Hippocampal formation (tissue), 2 donors: Measurements from ENCODE around the gene MVK.

ENCODE experiments used
- DNase-seq, 2 donors: peaks; one replicate each; lab custom pipeline; 2025; lab: John Stamatoyannopoulos, UW

MVK gene

DNA sequence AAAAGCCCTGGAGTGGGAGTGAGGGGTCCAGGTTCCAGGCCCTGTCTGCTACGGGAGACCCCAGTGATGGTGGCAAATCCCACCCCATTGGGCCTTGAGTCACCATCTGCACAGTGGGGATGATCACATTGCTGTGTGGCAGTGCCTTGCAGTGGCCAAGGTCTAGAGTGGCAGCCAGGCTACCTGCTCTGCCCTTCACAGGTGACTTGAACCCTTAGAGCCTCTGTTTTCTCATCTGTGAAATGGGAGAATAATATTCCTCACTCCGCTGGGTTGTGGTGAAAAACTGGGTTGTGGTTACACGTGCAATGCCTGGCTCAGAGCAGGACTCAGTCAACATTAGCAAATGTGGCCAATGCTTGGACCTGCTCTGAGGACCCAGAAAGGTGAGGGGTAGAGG is 58.2 kb downstream of the MVK start:
- no peak for DNase-seq

DNA sequence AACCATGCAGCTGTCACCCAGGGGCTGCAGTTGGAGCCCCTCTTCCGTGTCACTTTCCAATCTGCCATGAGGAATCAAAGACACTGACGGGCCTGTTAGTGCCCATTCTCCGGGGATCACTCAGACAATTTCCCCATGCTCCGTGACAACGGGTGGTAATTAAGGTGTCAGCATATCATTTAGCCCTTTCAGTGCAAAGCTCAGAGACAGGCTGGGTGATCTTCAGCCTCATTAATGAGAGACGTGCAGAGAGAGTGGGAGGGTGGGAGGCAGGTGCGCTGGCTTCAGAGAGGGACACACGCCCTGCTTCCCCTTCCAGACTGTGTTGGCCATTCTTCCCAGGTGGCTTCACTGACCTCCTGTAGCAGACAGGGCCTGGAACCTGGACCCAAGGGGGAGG is 58.7 kb downstream of the MVK start:
- no peak for DNase-seq

DNA sequence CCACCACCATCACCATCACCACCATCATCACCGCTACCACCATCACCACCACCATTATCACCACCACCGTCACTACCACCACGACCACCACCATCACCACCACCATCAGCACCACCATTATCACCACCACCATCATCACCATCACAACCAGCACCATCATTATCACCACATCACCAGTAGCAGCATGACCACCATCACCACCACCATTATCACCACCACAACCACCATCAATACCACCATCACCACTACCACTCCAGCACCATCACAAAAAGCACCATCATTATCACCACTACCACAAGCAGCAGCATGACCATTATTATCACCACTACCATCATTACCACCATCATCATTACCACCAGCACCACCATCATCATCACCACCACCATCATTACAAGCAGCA is 62.1 kb downstream of the MVK start:
- DNase-seq: no peak

DNA sequence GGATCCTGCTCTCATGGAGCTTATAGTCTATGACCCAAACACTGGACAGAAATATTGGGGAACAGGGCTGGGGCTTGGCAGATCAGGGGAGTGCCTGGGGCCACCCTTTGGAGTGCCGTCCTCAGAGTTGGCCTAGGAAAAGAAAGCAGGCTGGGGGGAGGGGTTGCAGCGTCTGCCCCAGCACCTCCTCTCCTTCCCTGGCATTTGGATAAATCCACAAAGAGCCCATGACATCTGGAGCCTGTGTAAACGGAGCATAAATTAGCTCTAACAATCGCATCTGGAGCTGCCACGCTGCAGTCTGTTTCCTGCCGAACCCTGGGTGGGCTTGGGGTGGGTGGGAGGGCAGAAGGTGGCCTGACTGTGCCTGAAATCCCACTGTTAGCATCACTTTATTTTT is 63.8 kb downstream of the MVK start:
- DNase-seq: no peak

DNA sequence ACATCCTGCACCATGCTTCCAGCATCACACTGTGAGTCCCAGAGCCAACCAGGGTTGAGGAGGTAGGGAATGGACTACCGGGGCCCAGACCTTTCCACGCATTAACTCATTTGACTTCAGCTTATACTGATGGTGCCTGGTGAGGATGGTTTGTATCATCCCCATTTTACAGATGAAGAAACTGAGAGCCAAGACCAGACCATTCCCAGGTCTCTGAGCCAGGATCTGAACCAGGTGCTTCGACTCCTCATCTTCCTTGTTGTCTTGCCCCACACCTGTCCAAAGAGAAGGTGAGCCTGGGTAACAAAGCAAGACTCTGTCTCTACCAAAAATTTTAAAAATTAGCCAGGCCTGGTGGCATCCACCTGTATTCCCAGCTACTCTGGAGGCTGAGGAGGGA is 64.4 kb downstream of the MVK start:
- DNase-seq: no peak

DNA sequence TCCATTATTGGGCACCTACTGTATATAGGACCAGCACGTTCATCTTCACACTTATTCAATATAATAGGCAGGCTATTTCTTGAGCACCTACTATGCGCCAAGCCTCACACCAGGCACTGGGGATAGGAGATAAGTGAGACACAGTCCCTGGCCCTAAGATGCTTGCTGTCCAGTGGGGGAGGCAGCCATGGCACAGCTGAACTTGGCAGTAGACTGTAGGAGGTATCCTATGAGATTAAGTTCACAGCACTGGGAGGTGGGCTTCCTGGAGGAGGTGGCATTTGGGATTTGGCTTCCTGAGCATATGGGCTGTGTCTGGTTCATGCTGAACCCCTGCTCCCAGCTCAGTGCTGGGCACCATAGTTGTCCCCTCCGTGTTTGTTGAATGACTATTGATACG is 65.1 kb downstream of the MVK start:
- no peak for DNase-seq

DNA sequence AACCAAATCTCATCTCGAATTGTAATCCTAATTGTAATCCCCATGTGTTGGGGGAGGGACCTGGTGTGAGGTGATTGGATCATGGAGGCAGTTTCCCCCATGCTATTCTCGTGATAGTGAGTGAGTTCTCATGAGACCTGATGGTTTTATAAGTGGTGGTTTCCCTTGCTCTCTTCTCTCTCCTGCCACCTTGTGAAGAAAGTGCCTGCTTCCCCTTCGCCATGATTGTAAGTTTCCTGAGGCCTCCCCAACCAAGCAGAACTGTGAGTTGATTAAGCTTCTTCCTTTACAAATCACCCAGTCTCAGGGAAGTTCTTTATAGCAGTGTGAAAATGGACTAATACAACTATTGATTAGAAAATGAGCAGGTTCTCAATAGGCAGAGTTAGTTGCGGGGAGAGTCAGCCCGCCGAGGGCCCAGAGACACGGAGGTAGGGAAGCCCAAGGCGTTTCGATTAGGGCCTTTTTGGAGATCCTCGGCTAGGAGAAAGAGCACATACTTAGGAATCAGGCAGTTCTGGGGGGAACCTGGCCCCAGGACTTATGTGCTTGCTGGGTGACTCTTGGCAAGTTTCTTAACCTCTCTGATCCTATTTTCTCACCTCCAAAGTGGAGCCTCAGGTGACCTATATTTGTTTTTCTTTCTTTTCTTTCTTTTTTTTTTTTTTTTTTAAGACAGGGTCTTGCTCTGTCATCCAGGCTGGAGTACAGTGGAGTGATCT is 65.7 kb downstream of the MVK start:
- DNase-seq: no peak

DNA sequence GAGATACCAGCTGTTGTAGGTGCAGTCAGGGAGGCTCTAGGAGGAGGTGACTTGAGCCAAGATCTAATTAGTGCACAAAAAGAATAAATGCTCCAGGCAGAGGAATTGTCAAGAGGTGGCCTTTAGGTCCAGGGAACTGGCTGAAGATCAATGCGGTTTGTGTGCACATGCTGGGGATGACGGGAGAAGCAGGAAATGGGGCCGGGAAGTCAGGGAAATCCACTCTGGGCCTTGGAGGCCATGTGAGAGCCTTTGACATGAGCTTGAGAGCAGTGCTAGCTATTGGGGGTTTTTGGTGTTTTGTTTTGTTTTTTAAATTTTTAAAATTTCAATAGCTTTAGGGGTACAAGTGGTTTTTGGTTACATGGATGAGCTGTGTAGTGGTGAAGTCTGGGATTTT is 67.4 kb downstream of the MVK start:
- no peak for DNase-seq

DNA sequence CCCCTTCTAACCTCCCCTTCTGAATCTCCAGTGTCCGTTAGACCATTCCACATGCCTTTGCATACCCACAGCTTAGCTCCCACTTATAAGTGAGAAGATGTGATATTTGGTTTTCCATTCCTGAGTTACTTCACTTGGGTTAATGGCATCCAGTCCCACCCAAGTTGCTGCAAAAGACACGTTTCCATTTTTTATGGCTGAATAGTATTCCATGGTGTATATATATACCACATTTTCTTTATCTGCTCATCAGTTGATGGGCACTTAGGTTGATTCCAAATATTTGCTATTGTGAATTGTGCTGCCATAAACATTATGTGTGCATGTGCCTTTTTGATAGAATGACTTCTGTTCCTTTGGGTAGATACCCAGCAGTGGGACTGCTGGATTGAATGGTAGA is 67.8 kb downstream of the MVK start:
- DNase-seq: no peak

DNA sequence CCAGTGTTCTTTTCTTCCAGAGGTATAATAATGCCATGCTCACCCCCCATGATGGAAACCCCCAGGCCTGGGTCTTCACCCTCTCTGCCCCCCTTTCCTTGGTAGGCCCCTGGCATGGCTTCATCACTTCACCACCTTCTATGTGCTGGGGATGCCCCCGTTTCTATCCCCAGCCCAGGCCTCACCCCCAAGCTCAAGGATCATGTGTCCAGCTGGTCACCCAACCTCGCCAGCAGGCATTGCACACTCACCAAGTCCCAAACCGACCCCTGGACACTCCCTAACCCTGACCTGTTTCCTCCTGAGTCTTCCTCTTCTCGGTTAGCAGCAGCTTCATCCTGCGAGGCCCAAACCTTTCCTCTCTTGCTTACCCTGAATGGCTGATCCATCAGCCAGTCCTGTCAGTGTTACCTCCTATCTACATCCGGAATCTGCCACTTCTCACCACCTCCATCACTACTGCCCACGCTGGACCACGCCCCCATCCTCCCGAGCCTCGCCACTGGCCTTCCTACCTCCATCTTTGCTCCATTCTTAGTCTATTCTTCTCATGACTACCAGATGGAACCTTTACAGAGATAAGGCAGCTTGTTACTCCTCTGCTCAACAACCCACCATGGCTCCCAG is 69.0 kb downstream of the MVK start:
- no peak for DNase-seq

DNA sequence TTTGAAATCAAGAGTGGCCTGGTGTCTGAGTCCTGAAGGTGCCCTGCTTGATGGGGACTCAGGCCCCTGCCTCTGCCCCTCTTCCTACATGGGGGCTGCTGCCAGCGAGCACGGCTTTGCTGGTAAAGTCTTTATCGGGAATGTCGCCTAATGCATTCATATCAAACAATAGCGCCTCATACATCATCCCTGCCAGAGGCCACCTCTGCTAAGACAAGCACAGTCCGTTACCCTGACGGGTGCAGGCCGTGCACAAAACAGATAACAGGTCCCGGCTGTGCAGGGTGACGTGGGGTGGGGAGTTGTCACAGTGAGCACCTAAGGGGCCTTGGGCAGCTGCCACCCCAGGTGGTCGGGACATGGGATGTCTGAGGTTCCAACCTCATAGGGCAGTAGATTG is 71.6 kb downstream of the MVK start:
- no peak for DNase-seq

DNA sequence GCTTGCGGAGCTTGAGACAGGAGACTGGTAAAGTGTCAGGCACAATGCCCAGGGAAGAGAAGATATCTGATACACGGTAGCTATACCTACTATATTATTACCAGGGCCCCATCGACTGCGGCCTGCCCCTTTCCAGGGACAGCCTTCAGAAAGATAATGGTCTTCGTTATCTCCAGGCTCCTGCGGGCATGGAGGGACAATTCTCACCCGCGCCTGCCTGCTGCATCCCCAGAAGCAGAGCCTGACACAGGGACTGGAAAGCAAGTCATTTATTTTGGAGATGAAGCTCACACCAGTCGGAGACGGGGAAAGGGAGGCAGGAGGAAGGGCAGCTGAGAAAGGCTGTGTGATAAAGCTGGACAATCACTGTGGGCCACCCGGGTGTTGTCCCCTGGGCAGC is 72.1 kb downstream of the MVK start:
- no peak for DNase-seq
